ENCODE results near the gene ATP11B.

Gene ATP11B

GRCh38 chr3:182793663-182794454 lies 555 bp downstream of the ATP11B start (continued):
- TF ChIP-seq ZNF704 (tag by site-specific recombination; IDR thresholded peaks at IDR 0.05) (no peak), ZNF501 (tag by site-specific recombination; IDR thresholded peaks at IDR 0.05) (peak; percentile 34; the same call in 1 of the 2 replicates), ZNF280D (tag by site-specific recombination; IDR thresholded peaks at IDR 0.05) (no peak), ZNF423 (tag by site-specific recombination; IDR thresholded peaks at IDR 0.05) (no peak), HOXC10 (CRISPR knock-in tag; IDR thresholded peaks at IDR 0.05) (no peak), ZNF707 (tag by site-specific recombination; IDR thresholded peaks at IDR 0.05) (no peak), ZNF239 (tag by site-specific recombination; IDR thresholded peaks at IDR 0.05) (no peak), ZNF211 (tag by site-specific recombination; IDR thresholded peaks at IDR 0.05; ENCODE audit: low read depth) (no peak), ZBTB17 (tag by site-specific recombination; IDR thresholded peaks at IDR 0.05) (0 out of 2 replicates have a peak, but pooled peaks have one; percentile 26), ZNF629 (tag by site-specific recombination; IDR thresholded peaks at IDR 0.05) (no peak), GLIS2 (tag by site-specific recombination; IDR thresholded peaks at IDR 0.05) (peak; percentile 55), ZNF830 (tag by site-specific recombination; IDR thresholded peaks at IDR 0.05; ENCODE audit: low read depth) (no peak), ZNF202 (tag by site-specific recombination; IDR thresholded peaks at IDR 0.05; ENCODE audit: borderline replicate concordance) (no peak), ZNF518A (tag by site-specific recombination; conservative IDR thresholded peaks at IDR 0.05; ENCODE audit: low read depth) (no peak), ZNF114 (tag by site-specific recombination; IDR thresholded peaks at IDR 0.05) (no peak), PBX3 (CRISPR knock-in tag; IDR thresholded peaks at IDR 0.05) (no peak), ZNF747 (tag by site-specific recombination; IDR thresholded peaks at IDR 0.05) (no peak), ZNF626 (tag by site-specific recombination; IDR thresholded peaks at IDR 0.05) (no peak), KLF8 (tag by site-specific recombination; IDR thresholded peaks at IDR 0.05) (no peak), ZSCAN5A (tag by site-specific recombination; IDR thresholded peaks at IDR 0.05) (no peak), ZFP69B (tag by site-specific recombination; IDR thresholded peaks at IDR 0.05) (no peak), ZNF112 (tag by site-specific recombination; IDR thresholded peaks at IDR 0.05) (no peak), ZBTB6 (tag by site-specific recombination; IDR thresholded peaks at IDR 0.05) (no peak), ZNF175 (tag by site-specific recombination; IDR thresholded peaks at IDR 0.05) (no peak), ZNF266 (tag by site-specific recombination; IDR thresholded peaks at IDR 0.05; ENCODE audit: low read depth) (no peak), ZNF571 (tag by site-specific recombination; IDR thresholded peaks at IDR 0.05) (no peak), ZNF19 (tag by site-specific recombination; IDR thresholded peaks at IDR 0.05; ENCODE audit: low read depth) (no peak), PRDM1 (tag by site-specific recombination; IDR thresholded peaks at IDR 0.05) (no peak)

Data from HEK293 (cell line).